ENCODE results near the gene MYO1A. TPM values are rescaled to one million over a fixed set of nuclear protein-coding genes. Genes with fewer than 3 reads are reported as not detected.

The MYO1A gene
- polyA plus RNA-seq, 1 donor from 2014 or later, result not detected

Other genes with a start within 250 kb of the MYO1A start
- not detected for gene SDR9C7, start 115.7 kb downstream of the MYO1A start, polyA plus RNA-seq
- gene RDH16, start 92.5 kb downstream of the MYO1A start, polyA plus RNA-seq, result 0.09 TPM
- gene ZBTB39, start 43.6 kb downstream of the MYO1A start, polyA plus RNA-seq, result 3.2 TPM
- not detected for gene TAC3, start 33.6 kb downstream of the MYO1A start, polyA plus RNA-seq
- 4.3 TPM for gene NEMP1, start 28.7 kb upstream of the MYO1A start, polyA plus RNA-seq
- gene NAB2, start 39.0 kb upstream of the MYO1A start, polyA plus RNA-seq, result 0.81 TPM
- 130 TPM for gene STAT6, start 61.2 kb upstream of the MYO1A start, polyA plus RNA-seq
- gene LRP1, start 78.4 kb upstream of the MYO1A start, polyA plus RNA-seq, result 0.19 TPM
- not detected for gene LRP1-AS, start 97.5 kb upstream of the MYO1A start, polyA plus RNA-seq
- gene NXPH4, start 166.7 kb upstream of the MYO1A start, polyA plus RNA-seq, result 8.3 TPM
- 176 TPM for gene SHMT2, start 179.6 kb upstream of the MYO1A start, polyA plus RNA-seq
- gene STAC3, start 201.1 kb upstream of the MYO1A start, polyA plus RNA-seq, result 2.4 TPM

Measured in IgD-negative memory B cell (primary cell).